Stimulated activated naive CD8-positive, alpha-beta T cell treated with anti-CD3 and anti-CD28 coated beads, Interleukin-15, amount 100 ng/mL, for 72 hours (primary cell): Measurements from ENCODE around the gene GMDS.
A peak's percentile ranks its signal among the peaks of the same experiment; 100 is the strongest.
"Not testable (repeated sequence)": the region's sequence is repeated elsewhere in the genome, so short reads cannot be mapped to it uniquely, and the experiment has no call there.

Experiments
- ATAC-seq: fragments of 150-1000 bp; cut with Tn5 transposase; 2 replicates; pipeline ENCODE4 v1.10.0; 2021; ENCODE audit warnings: mild to moderate bottlenecking, moderate library complexity
- DNase-seq, 2 donors: peaks; one replicate each; pipeline ENCODE4 v3.0.0; 2021 to 2022
- H3K27ac Mint-ChIP-seq, 2 donors: one replicate each; pipeline ENCODE4 v1.8.0; 2022; ENCODE audit warnings: mild to moderate bottlenecking in 2 of 2, mixed read lengths in 2 of 2, moderate library complexity in 2 of 2
- H3K27me3 Mint-ChIP-seq: one replicate; pipeline ENCODE4 v1.8.0; 2022; ENCODE audit warnings: mixed read lengths
- H3K4me1 Mint-ChIP-seq: one replicate; pipeline ENCODE4 v1.8.0; 2022; ENCODE audit warnings: mild to moderate bottlenecking, mixed read lengths
- H3K4me3 Mint-ChIP-seq, 2 donors: one replicate each; pipeline ENCODE4 v1.8.0; 2022; ENCODE audit warnings: mild to moderate bottlenecking in 2 of 2, mixed read lengths in 2 of 2, moderate library complexity in 1 of 2
- H3K9me3 Mint-ChIP-seq, 2 donors: one replicate each; pipeline ENCODE4 v1.8.0; 2022; ENCODE audit warnings: mixed read lengths in 2 of 2

Gene GMDS

DNA sequence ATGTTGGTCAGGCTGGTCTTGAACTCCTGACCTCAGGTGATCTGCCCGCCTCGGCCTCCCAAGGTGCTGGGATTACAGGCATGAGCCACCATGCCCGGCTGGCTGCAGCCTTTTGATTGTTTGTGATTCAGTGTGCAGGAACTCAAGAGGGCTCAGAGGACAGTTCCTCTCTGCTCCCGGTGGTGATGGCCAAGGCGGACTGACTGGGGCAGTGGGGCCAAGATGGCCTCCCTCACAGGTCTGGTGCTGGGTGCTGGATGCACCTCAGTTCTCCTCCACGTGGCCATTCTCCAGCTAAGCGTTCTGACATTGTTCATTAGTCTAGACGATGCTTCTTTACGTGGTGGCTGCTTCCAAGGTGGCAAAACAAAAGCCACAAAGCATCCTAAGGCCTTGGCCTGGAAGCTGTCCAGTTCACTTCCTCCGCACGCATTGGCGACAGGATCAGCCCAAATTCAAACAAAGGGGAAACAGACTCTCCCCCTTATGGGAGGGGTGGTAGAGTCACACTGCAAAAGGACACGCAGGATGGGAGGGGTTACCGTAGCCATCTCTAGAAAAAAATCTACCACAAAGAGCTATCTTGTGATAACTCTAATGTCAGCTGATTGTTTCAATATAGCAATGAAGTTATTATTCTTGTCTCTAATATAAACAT is 488.8 kb downstream of the GMDS start:
- Mint-ChIP-seq H3K4me1 (no peaks in the 10 kb centered on the region), H3K4me3 (no peak overlapping the region), H3K27ac (no peak overlapping the region), H3K27me3 (no peaks in the 10 kb centered on the region), H3K9me3 (peaks cover 14 to 26% of the 10 kb centered on the region in 2 donors)
- no peak for DNase-seq
- no peak for ATAC-seq

DNA sequence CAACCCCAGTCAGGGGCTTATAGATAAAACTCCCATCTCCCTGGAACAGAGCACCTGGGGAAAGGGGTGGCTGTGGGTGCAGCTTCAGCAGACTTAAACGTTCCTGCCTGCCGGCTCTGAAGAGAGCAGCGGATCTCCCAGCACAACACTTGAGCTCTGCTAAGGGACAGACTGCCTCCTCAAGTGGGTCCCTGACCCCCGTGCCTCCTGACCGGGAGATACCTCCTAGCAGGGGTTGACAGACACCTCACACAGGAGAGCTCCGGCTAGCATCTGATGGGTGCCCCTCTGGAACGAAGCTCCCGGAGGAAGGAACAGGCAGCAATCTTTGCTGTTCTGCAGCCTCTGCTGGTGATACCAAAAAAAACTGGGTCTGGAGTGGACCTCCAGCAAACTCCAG is 494.3 kb downstream of the GMDS start:
- H3K4me3 Mint-ChIP-seq, H3K4me1 Mint-ChIP-seq, H3K27me3 Mint-ChIP-seq, ATAC-seq, DNase-seq, H3K27ac Mint-ChIP-seq: not testable (repeated sequence)
- peaks cover 16 to 29% of the 10 kb centered on the region in 2 donors for H3K9me3 Mint-ChIP-seq

DNA sequence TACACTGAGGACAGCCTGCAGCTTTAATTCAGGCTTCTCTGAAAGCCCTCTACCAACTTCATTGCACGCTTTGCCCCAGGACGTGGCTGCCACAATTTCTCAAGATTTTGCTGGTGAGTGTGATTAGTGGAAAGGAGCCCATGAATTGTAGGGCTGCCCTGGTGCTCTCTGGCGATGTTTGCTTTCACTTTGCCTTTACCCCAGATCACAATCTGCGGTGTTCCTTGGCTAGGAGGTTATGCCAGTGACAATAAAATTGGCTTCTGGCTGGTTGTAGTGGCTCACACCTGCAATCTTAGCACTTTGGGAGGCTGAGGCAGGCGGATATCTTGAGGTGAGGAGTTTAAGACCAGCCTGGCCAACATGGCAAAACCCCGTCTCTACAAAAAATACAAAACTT is 496.4 kb downstream of the GMDS start:
- Mint-ChIP-seq H3K9me3 (peaks cover 16 to 28% of the 10 kb centered on the region in 2 donors), H3K4me3 (no peak overlapping the region), H3K4me1 (no peaks in the 10 kb centered on the region), H3K27me3 (no peaks in the 10 kb centered on the region), H3K27ac (no peak overlapping the region)
- DNase-seq (no peak), ATAC-seq (no peak)

DNA sequence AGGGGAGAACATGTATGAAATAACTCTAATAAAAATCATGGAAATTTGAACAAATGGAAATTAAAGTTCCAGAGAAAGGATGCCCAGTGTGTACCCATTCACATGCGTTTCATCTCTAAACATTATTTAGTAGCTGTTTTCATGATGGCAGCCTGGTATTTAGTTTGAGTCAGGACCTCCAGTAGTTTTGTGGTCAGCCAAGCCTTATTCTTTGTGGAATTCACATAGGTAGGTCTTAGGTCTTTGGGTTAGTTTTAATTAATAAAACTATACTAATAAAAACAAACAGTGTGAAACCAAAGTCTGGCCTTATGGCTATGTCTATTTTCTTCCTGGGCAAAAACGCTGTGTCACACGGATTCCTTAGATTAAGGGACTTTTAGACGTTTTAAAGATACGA is 497.9 kb downstream of the GMDS start:
- Mint-ChIP-seq H3K4me3 (no peak overlapping the region), H3K9me3 (peaks cover 8 to 13% of the 10 kb centered on the region in 2 donors), H3K4me1 (no peaks in the 10 kb centered on the region), H3K27me3 (no peaks in the 10 kb centered on the region), H3K27ac (no peak overlapping the region)
- ATAC-seq (no peak), DNase-seq (no peak)

DNA sequence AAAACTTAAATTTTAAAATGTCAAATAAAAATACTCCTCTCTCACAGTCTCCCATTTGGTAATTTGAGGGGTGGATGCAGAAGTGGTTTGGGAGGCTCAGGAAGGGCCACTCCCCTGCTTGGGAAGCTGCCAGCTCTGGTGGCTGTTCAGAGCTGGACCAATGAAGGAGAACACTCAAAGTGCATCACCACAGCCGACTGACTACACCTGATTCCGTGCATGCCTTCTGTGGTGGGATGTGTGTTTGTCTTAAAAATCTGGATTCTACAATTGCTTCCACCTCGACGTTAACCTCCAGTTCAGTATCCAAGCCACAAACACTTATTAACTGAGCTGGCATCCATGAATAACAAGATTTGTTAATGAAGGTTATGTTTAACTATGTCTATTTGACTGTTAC is 498.4 kb downstream of the GMDS start:
- Mint-ChIP-seq H3K27ac (no peak overlapping the region), H3K4me3 (no peak overlapping the region), H3K27me3 (no peaks in the 10 kb centered on the region), H3K9me3 (peaks cover 6 to 7% of the 10 kb centered on the region in 2 donors), H3K4me1 (no peaks in the 10 kb centered on the region)
- DNase-seq (no peak), ATAC-seq (no peak)

DNA sequence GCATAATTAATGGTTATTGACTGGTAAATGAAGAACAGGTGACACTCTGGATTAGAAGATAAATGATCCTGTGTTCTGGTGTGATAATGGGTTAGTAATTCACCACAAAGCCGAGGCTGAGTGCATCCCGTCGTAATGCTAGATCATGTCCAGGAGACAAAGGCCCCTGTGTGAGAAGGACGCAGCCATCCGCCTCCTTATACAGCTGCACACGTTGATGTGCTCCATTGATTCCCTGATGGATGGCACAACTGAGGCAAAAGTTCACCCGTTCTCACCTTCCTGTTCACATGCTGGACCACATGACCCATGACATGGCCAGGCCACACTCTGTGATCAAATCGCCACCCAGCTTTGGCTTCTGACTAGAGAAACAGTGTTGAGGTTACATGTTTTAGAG is 499.6 kb downstream of the GMDS start:
- Mint-ChIP-seq H3K4me3 (no peak overlapping the region), H3K27ac (peak overlapping the region in 1 of 2 donors; percentile 67), H3K4me1 (no peaks in the 10 kb centered on the region), H3K9me3 (no peaks in the 10 kb centered on the region), H3K27me3 (no peaks in the 10 kb centered on the region)
- DNase-seq (no peak), ATAC-seq (no peak)

DNA sequence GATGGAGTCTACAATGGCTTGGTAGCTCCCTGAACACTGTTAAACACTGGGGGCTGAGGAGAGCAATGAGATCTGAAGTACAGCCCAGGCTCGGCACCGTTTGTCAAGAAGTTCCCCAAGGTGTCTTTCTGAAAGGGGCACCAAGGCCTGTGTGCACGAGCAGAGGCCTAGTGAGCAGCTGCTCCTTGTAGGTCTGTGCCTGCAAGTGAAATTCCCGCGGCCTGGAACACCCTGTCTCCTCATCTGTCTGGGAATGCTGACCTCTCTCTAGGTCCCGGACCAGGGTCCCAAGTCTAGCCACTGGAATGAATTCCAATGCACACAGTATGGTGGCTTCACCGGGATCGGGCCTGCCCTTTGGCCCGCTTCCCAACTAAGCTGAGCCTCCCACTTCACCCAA is 500.9 kb downstream of the GMDS start:
- Mint-ChIP-seq H3K27me3 (no peaks in the 10 kb centered on the region), H3K4me3 (no peak overlapping the region), H3K9me3 (no peaks in the 10 kb centered on the region), H3K4me1 (no peaks in the 10 kb centered on the region), H3K27ac (no peak overlapping the region)
- DNase-seq (no peak), ATAC-seq (no peak)

DNA sequence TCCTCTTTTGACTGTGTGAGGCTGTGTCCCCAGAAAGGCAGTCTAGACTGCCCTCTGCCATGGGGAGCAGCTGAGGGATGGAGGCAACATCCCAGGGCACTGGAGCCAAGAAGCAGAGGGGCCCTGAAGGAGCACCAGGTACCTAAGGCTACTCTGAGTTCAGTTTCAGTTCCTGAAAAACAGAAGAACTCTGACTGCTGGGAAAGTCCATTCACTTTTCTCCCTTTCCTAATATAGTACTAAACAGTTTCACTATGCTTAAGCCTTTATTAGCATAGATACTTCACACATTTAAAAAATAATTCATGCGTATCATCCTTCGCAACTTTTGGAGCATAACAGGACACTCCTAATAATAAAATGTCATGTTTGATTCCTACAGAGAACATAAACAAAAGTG is 505.7 kb downstream of the GMDS start:
- no peak for DNase-seq
- no peak for ATAC-seq
- Mint-ChIP-seq H3K4me1 (no peaks in the 10 kb centered on the region), H3K27me3 (no peaks in the 10 kb centered on the region), H3K27ac (no peak overlapping the region), H3K4me3 (no peak overlapping the region), H3K9me3 (no peaks in the 10 kb centered on the region)

DNA sequence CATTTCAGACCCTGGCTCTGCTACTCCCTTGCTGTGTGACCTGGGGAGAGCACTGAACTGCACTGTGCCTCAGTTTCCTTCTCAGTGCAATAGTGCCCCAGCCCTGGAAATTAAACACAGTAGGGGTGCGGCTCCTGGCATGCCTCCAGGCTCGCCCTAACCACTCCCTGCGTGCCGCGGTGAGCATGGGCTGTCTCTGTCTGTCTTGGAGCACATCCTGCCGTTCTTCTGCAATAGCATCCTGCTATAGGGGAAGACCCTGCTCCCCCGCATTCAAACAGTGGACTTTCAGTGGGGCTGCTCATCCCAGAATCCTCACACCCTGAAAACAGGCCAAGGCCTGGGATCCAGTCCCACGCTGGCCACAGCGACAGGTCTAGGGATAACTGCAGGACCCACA is 506.2 kb downstream of the GMDS start:
- H3K4me3 Mint-ChIP-seq = no peak overlapping the region
- no peak for DNase-seq
- H3K27ac Mint-ChIP-seq = no peak overlapping the region
- no peak for ATAC-seq
- no peaks in the 10 kb centered on the region for H3K4me1 Mint-ChIP-seq
- H3K9me3 Mint-ChIP-seq = no peaks in the 10 kb centered on the region
- no peaks in the 10 kb centered on the region for H3K27me3 Mint-ChIP-seq

DNA sequence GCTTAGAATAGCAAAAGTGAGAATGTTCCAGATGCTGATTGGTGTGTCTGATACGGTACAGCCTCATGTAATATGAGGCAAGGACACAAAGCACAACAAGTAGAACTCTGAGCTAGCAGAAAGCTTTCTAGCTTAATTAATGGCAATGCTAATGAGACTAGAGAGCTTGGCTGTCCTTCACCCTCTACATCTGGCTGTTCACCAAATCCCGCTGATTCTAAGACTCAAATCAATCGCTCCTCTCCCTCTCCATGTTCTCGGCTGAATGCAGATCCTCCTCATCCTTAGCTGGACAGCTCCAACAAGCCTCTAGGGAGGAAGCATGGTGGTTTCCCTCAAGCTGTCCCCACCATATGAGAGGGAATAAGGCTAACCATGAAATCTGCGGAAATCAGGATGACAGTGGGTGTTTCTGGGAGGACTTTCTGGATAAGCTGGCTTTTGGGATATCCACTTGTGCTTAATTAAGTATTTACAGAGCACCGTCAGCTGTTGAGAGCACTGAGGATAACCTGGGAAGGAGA is 506.8 kb downstream of the GMDS start:
- ATAC-seq = no peak
- Mint-ChIP-seq H3K9me3 (no peaks in the 10 kb centered on the region), H3K27ac (no peak overlapping the region), H3K4me1 (no peaks in the 10 kb centered on the region), H3K27me3 (no peaks in the 10 kb centered on the region), H3K4me3 (no peak overlapping the region)
- no peak for DNase-seq

DNA sequence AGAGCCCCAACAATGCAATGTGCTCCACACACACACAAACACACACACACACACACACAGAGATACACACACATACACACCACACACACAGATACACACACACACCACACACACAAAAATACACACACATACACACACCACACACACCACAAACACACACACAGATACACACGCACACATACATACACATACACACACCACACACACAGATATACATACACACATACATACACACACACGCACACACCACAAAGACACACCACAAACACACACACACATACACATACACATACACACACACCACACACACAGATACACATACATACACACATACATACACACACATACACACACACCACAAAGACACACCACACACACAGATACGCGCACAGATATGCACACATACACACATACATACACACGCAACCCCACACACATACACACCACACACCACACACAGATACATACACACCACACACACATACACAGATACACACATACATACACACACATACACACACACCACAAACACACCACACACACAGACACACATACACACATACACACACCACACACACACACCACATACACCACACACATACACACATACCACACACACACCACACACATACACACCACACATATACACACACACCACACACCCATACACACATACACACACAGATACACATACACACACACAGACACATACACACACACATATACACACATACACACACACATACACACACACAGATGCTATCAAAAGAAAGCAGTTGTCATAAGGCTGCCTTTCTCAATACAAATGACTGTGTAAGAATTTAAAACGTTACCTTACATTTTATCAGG is 507.7 kb downstream of the GMDS start:
- Mint-ChIP-seq H3K9me3 (no peaks in the 10 kb centered on the region), H3K27ac (no peak overlapping the region), H3K4me3 (no peak overlapping the region), H3K27me3 (no peaks in the 10 kb centered on the region), H3K4me1 (no peaks in the 10 kb centered on the region)
- DNase-seq (no peak), ATAC-seq (no peak)

DNA sequence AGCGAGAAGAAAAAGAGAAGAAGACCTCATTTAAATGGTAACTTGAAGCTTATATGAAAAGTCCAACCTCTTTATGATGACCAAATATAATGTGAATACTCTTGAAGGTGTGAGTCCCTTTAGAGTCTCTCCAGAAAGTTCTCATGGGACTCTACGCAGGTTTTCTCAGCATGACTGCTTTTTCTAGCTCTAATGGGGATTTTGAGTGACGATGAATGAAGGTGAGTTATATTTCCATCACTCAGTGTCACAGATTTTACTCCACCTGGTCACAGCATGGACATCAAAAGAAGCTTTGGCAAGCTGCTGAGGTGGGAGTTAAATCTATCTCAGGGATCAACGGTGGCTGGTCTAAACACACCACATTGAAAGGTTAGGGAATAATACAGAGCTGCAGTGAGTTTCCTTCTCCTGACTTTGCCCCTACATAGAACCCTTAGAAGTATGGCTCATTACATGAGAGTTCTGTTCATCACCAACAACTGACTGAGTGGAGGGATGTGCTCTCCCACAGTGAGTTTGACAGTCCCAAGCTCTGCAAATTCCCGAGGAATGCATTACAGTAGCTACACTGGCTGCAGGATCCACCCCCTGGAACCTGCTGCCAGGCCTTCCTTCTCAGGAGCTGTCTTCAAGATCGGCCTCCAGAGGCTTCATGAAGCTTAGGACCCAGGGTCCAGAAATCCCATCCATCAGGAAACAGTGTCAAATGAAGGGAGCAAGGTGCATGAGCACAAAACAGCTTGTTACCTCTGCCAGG is 508.9 kb downstream of the GMDS start:
- ATAC-seq = no peak
- Mint-ChIP-seq H3K9me3 (peaks cover 4 to 5% of the 10 kb centered on the region in 2 donors), H3K27me3 (no peaks in the 10 kb centered on the region), H3K4me3 (no peak overlapping the region), H3K4me1 (no peaks in the 10 kb centered on the region), H3K27ac (no peak overlapping the region)
- DNase-seq = no peak

DNA sequence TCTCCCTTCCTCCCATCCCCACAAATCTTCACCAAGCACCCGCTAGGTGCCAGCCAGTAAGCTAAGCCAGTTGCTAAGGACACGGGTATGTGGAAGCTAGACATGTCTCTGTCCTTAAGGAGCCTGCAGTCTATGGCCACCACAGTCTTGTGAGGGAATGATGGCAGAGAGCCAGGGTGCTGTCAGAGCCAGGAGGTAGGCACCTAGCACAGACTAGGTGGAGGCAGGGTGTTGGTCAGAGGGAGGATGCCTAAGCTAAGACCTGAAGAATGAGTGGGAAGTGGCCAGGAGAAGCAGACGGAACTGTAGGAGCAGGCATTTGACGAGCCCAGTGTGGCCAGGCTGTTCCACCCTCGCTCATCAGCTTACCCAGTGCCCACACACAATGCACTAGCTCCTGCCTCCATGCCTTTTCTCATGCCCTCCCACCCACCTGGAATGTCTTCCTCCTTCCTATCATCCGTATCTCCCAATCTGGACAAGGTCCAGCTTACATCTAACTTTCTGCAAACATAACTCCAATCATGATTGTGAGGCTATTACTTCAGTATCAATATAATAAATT is 510.1 kb downstream of the GMDS start:
- DNase-seq = no peak
- no peak for ATAC-seq
- no peak overlapping the region for H3K27ac Mint-ChIP-seq
- H3K4me1 Mint-ChIP-seq = no peaks in the 10 kb centered on the region
- no peaks in the 10 kb centered on the region for H3K27me3 Mint-ChIP-seq
- no peak overlapping the region for H3K4me3 Mint-ChIP-seq
- peaks cover 12 to 14% of the 10 kb centered on the region in 2 donors for H3K9me3 Mint-ChIP-seq

DNA sequence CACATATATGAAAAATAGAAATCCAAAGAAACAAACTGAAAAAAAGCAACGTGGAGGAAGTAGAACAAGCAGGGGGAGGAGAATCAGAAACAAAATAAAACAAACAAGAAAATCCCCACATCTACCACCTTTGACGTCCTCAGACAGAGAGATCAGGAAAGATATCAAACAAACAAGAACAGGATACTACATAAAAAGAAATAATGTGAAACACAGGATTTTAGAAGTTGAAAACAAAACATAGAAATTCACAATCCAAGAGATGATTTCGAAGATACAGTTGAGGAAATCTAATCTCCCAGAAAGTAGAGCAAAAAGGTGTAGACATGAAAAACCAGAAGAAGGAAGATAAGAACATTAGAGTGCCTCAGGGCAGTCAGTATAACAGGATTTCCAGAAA is 514.5 kb downstream of the GMDS start:
- Mint-ChIP-seq H3K27me3 (no peaks in the 10 kb centered on the region), H3K4me1 (no peaks in the 10 kb centered on the region), H3K27ac (no peak overlapping the region), H3K9me3 (peaks cover 12 to 14% of the 10 kb centered on the region in 2 donors), H3K4me3 (no peak overlapping the region)
- DNase-seq (no peak), ATAC-seq (no peak)

DNA sequence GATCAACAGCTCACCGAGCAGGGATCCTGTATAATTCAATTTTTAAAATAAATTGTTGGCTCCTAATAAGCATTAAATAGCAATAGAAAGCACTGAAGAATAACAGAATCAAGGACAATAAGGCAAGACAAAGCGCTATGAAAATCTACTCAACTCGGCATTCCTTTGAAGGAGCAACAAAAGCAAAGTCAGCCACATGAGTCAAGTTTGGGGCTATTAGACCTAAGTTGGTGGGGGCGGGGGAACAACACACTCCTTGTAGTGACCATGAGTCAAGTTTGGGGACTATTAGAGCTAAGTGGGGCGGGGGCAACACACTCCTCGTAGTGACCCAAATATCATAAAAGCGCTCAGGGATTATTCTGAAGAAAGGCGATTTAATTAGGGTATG is 515.7 kb downstream of the GMDS start:
- no peak overlapping the region for H3K4me3 Mint-ChIP-seq
- no peaks in the 10 kb centered on the region for H3K27me3 Mint-ChIP-seq
- no peaks in the 10 kb centered on the region for H3K4me1 Mint-ChIP-seq
- ATAC-seq (no peak), DNase-seq (no peak)
- peaks cover 12 to 14% of the 10 kb centered on the region in 2 donors for H3K9me3 Mint-ChIP-seq
- no peak overlapping the region for H3K27ac Mint-ChIP-seq
